IPS-15b (cell line): Measurements from ENCODE around the gene SAMD11.
"Not testable (repeated sequence)": the region's sequence is repeated elsewhere in the genome, so short reads cannot be mapped to it uniquely, and the experiment has no call there.

Experiments
- H3K27me3 ChIP-seq: one replicate; pipeline ENCODE4 v1.6.1; 2013; ENCODE audit warnings: low read length; ENCODE audit not compliant: control insufficient read depth, insufficient read depth
- H3K36me3 ChIP-seq: one replicate; pipeline ENCODE4 v1.6.1; 2013; ENCODE audit warnings: low read length; ENCODE audit not compliant: control insufficient read depth, insufficient read depth
- H3K4me1 ChIP-seq: one replicate; pipeline ENCODE4 v1.6.1; 2013; ENCODE audit warnings: mild to moderate bottlenecking, low read length; ENCODE audit not compliant: control insufficient read depth, insufficient read depth
- H3K4me3 ChIP-seq: one replicate; pipeline ENCODE4 v1.5.1; 2013; ENCODE audit warnings: low read depth, low read length
- H3K9ac ChIP-seq: one replicate; pipeline ENCODE4 v1.6.1; 2013; ENCODE audit warnings: low read depth, mild to moderate bottlenecking, low read length
- H3K9me3 ChIP-seq: one replicate; pipeline ENCODE4 v1.6.1; 2013; ENCODE audit warnings: mild to moderate bottlenecking, low read length; ENCODE audit not compliant: control insufficient read depth, insufficient read depth

Gene SAMD11

DNA sequence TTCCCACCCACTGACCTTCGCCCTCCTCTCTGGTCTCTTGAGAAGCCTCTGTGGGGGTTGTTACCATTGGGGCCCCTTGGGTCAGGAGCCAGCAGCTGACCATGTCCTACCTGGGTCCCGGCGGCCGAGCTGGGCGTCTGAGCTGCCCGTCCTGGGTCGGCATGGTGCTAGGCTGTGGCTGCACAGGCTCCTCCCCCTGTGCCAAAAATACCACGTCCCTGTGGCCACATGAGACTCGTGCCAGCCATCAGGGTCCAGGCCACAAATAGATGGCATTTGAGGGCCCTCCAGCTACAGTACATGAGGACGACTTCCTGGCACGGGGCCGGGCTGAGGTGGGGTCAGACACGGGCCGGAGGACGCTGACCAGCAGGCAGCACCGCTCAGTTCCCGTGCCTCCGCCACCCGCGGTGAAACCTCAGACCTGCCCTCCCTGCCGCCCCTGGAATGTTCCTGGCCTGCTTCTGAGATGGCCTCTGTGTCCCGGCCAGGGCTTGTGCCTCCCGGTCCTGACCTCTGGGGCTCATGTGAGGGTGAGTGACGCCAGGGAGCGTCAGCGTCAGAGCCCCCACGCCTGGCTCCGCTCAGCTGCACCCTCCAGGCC, 58.3 kb downstream of the SAMD11 start, which contains the start of gene PERM1:
Gene PERM1 (minus strand): TSS at position 139 of the 604 bp plus-strand sequence. CDS start 1,064 bp downstream, outside the sequence.
- H3K9ac ChIP-seq, result no peak within 1 kb of the TSS
- no peaks in the 10 kb centered on the region for H3K36me3 ChIP-seq
- H3K4me1 ChIP-seq, result no peaks in the 10 kb centered on the region
- no peaks in the 10 kb centered on the region for H3K9me3 ChIP-seq
- H3K27me3 ChIP-seq, result peaks cover 33% of the 10 kb centered on the region
- no peak within 1 kb of the TSS for H3K4me3 ChIP-seq

GRCh38 chr1:982765-983436, 59.2 kb downstream of the SAMD11 start:
- H3K27me3 ChIP-seq, result peaks cover 34% of the 10 kb centered on the region

GRCh38 chr1:983798-984475, 60.2 kb downstream of the SAMD11 start:
- Histone ChIP-seq H3K36me3 (no peaks in the 10 kb centered on the region), H3K9ac (no peak overlapping the region), H3K4me3 (no peak overlapping the region), H3K9me3 (no peaks in the 10 kb centered on the region), H3K4me1 (no peaks in the 10 kb centered on the region), H3K27me3 (peaks cover 42% of the 10 kb centered on the region)

More at GRCh38 chr1:982765-983436, 59.2 kb downstream of the SAMD11 start:
- no peaks in the 10 kb centered on the region for H3K36me3 ChIP-seq
- no peaks in the 10 kb centered on the region for H3K9me3 ChIP-seq
- H3K4me3 ChIP-seq, result no peak overlapping the region
- H3K9ac ChIP-seq, result no peak overlapping the region
- no peaks in the 10 kb centered on the region for H3K4me1 ChIP-seq

DNA sequence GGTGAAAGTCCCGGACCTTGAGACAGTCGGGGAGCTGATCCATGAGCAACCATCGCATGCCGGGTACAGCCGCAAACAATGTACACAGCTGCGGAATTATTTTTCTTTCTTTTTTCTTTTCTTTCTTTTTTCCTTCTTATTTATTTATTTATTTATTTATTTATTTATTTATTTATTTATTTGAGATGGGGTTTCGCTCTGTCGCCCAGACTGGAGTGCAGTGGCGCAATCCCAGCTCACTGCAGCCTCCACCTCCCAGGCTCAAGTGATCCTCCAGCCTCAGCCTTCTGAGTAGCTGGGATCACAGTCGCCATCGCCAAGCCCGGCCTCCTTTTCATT, 60.7 kb downstream of the SAMD11 start:
- no peak overlapping the region for H3K4me3 ChIP-seq
- peaks cover 47% of the 10 kb centered on the region for H3K27me3 ChIP-seq
- H3K9me3 ChIP-seq, result no peaks in the 10 kb centered on the region
- no peaks in the 10 kb centered on the region for H3K4me1 ChIP-seq
- no peaks in the 10 kb centered on the region for H3K36me3 ChIP-seq
- no peak overlapping the region for H3K9ac ChIP-seq

DNA sequence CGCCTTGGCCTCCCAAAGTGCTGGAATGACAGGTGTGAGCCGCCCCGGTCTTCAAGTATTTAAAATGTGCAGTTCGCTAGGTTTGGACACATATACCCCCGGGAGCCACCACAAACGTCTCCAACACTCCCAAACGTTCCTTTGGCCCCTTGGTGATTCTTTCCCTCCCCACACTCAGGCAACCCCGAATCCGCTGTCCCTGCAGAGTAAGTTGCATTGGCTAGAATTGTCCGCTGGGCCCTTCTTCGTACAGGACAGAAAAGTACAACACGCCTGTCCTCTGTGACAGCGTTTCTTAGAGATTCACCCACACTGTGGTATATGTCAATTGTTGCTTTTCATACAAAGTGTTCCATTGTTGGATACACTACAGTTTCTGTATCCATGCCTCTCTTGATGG, 61.4 kb downstream of the SAMD11 start:
- Histone ChIP-seq H3K9ac (no peak overlapping the region), H3K4me3 (no peak overlapping the region), H3K9me3 (no peaks in the 10 kb centered on the region), H3K36me3 (no peaks in the 10 kb centered on the region), H3K4me1 (no peaks in the 10 kb centered on the region), H3K27me3 (peaks cover 48% of the 10 kb centered on the region)

DNA sequence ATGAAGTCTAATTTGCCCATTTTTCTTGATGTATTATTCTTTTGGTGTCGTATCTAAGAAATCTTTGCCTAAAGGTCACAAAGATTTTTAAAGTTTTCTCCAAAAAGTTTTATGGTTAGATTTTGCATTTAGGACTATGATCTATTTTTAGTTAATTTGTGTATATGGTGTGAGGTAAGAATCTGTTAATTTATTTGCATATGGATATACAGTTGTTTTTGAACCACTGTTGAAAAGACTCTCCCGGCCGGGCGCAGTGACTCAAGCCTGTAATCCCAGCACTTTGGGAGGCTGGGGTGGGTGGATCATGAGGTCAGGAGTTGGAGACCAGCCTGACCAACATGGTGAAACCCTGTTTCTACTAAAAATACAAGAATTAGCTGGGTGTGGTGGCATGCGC, 64.3 kb downstream of the SAMD11 start:
- not testable (repeated sequence) for H3K4me3 ChIP-seq, H3K9me3 ChIP-seq, H3K36me3 ChIP-seq, H3K4me1 ChIP-seq, H3K9ac ChIP-seq
- peaks cover 59% of the 10 kb centered on the region for H3K27me3 ChIP-seq

- not testable (repeated sequence) for H3K4me3 ChIP-seq, H3K4me1 ChIP-seq, H3K9me3 ChIP-seq, H3K9ac ChIP-seq, H3K36me3 ChIP-seq
- peaks cover 69% of the 10 kb centered on the region for H3K27me3 ChIP-seq
These were observed 67.6 kb downstream of the SAMD11 start for GRCh38 chr1:991275-991674.

DNA sequence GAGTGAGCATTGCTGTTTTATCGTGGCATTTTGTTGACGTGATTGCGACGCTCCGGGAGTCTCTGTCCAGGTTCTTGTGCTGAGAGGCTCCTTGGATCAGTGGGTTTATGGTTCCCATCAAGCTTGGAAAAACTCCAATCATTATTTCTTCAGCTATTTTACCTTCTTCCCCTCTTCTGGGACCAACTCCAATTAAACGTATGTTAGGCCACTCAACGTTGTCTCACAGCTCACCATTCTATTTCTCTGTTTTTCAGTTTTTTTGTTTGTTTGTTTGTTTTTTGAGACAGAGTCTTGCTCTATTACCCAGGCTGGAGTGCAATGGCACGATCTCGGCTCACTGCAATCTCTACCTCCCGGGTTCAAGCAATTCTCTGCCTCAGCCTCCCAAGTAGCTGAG, 68.2 kb downstream of the SAMD11 start:
- Histone ChIP-seq H3K9me3 (no peaks in the 10 kb centered on the region), H3K4me1 (no peaks in the 10 kb centered on the region), H3K27me3 (peaks cover 66% of the 10 kb centered on the region)

GRCh38 chr1:992362-992761, 68.6 kb downstream of the SAMD11 start:
- Histone ChIP-seq H3K36me3 (no peaks in the 10 kb centered on the region), H3K9me3 (no peaks in the 10 kb centered on the region), H3K9ac (no peak overlapping the region), H3K27me3 (peaks cover 71% of the 10 kb centered on the region), H3K4me3 (no peak overlapping the region), H3K4me1 (no peaks in the 10 kb centered on the region)

More for the DNA sequence above, 68.2 kb downstream of the SAMD11 start:
- Histone ChIP-seq H3K4me3 (no peak overlapping the region), H3K9ac (no peak overlapping the region), H3K36me3 (no peaks in the 10 kb centered on the region)

DNA sequence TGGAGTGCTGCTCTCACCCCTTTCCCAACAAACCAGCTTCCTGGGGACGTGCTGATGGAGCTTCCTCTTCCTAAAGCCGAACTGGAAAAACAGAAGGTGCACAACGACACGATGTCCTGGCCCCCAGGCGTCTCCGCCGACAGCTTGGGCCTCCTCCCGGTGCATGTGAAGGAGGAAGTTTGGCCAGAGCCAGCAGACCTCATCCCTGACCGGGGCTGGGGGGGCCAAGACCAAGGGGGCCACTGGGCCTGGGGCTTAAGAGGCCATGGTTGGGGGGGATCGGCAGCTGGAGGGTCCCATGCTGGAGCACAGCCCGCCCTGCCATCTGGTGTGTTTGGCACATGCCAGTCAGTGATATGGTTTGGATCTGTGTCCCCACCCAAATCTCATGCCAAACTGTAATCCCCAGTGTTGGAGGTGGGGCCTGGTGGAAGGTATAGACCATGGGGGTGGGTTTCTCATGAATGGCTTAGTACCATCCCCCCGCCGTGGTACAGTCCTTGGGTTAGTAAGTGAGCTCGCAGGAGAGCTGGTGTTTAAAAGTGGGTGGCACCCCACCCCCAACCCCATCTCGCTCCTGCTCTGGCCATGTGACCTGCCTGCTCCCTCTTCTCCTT, 69.8 kb downstream of the SAMD11 start:
- Histone ChIP-seq H3K4me3 (no peak overlapping the region), H3K9me3 (no peaks in the 10 kb centered on the region), H3K36me3 (no peaks in the 10 kb centered on the region), H3K4me1 (no peaks in the 10 kb centered on the region), H3K9ac (no peak overlapping the region), H3K27me3 (peaks cover 78% of the 10 kb centered on the region)
